H1 (cell line): ENCODE results near the gene EPHA7. TPM values are rescaled to one million over a fixed set of nuclear protein-coding genes. Genes with fewer than 3 reads are reported as not detected.

Experiments
- CTCF ChIA-PET: fragments of 300-600 bp; sonication (Branson Sonifier 250); formaldehyde crosslinking; loops from one replicate; lab custom pipeline; 2021; ENCODE audit not compliant: partially characterized antibody; lab: Charles Lee
- POLR2A ChIA-PET: fragments of 300-600 bp; sonication (Branson Sonifier 250); formaldehyde crosslinking; loops from one replicate; lab custom pipeline; 2021; ENCODE audit warnings: inconsistent platforms; ENCODE audit not compliant: partially characterized antibody; lab: Charles Lee
- DNase-seq, 2 experiments: peaks; one replicate each; pipeline versions ENCODE4 v3.0.0 to v3.0.0-alpha.2; 2010 to 2022; ENCODE audit warnings: low spot score in 2 of 2, low read depth in 1 of 2, mixed read lengths in 1 of 2
- FAIRE-seq: peaks from 2 replicates; lab custom pipeline; 2011; peaks lifted over from hg19 to GRCh38; lab: Jason Lieb, UNC
- H2AFZ ChIP-seq: 2 replicates; pipeline ENCODE4 v1.8.1; 2012; ENCODE audit warnings: low read length, inconsistent platforms
- H2AK5ac ChIP-seq: 2 replicates; pipeline ENCODE4 v1.6.1; 2013; ENCODE audit warnings: low read depth, low read length
- H2BK120ac ChIP-seq: replicated peaks from 2 replicates; pipeline ENCODE3; 2013; ENCODE audit warnings: low read depth, low read length, inconsistent platforms
- H2BK12ac ChIP-seq: 2 replicates; pipeline ENCODE4 v1.6.1; 2013; ENCODE audit warnings: low read depth, low read length
- H2BK15ac ChIP-seq: 2 replicates; pipeline ENCODE4 v1.6.1; 2013; ENCODE audit warnings: low read length
- H2BK20ac ChIP-seq: 2 replicates; pipeline ENCODE4 v1.6.1; 2013; ENCODE audit warnings: low read length
- H2BK5ac ChIP-seq: 2 replicates; pipeline ENCODE4 v1.6.1; 2013; ENCODE audit warnings: low read depth, low read length
- H3K14ac ChIP-seq: 2 replicates; pipeline ENCODE4 v1.6.1; 2013; ENCODE audit warnings: inconsistent platforms; ENCODE audit not compliant: insufficient read length
- H3K18ac ChIP-seq: 2 replicates; pipeline ENCODE4 v1.6.1; 2013; ENCODE audit warnings: low read length; ENCODE audit errors: extremely low read depth
- H3K23ac ChIP-seq: 2 replicates; pipeline ENCODE4 v1.6.1; 2013; ENCODE audit warnings: inconsistent platforms; ENCODE audit not compliant: insufficient read length
- H3K23me2 ChIP-seq: 2 replicates; pipeline ENCODE4 v1.6.1; 2013; ENCODE audit warnings: low read depth, low read length
- H3K27ac ChIP-seq: 2 replicates; pipeline ENCODE4 v1.6.1; 2011; ENCODE audit warnings: low read depth, low read length, inconsistent platforms
- H3K27me3 ChIP-seq, 4 experiments: replicated peaks in 1 of 4; 1 replicate in 1 of 4; 2 replicates in 3 of 4; pipeline versions ENCODE4 v1.6.1 to v1.8.1; 2011 to 2013; ENCODE audit warnings: low read length in 3 of 4, mild to moderate bottlenecking in 3 of 4, inconsistent platforms in 2 of 4, mixed read lengths in 2 of 4, moderate library complexity in 1 of 4; ENCODE audit not compliant: control insufficient read depth in 3 of 4, insufficient read depth in 3 of 4; ENCODE audit errors: extremely low read depth in 1 of 4
- H3K36me3 ChIP-seq, 4 experiments: 2 replicates each; pipeline versions ENCODE4 v1.6.1 to v1.8.1; 2011 to 2013; ENCODE audit warnings: mild to moderate bottlenecking in 4 of 4, low read length in 3 of 4, moderate library complexity in 2 of 4, control low read depth in 1 of 4, inconsistent platforms in 1 of 4; ENCODE audit not compliant: insufficient read depth in 4 of 4, control insufficient read depth in 2 of 4
- H3K4ac ChIP-seq: replicated peaks from 2 replicates; pipeline ENCODE3; 2013; ENCODE audit warnings: low read length, low read depth, mixed read lengths, inconsistent platforms; ENCODE audit not compliant: insufficient read length
- H3K4me1 ChIP-seq, 4 experiments: replicated peaks in 1 of 4; 1 replicate in 1 of 4; 2 replicates in 3 of 4; pipeline versions ENCODE4 v1.6.1 to v1.8.1; 2011 to 2013; ENCODE audit warnings: low read length in 3 of 4, inconsistent platforms in 2 of 4, mixed read lengths in 1 of 4; ENCODE audit not compliant: insufficient read depth in 4 of 4, control insufficient read depth in 3 of 4
- H3K4me2 ChIP-seq, 2 experiments: 2 replicates each; pipeline versions ENCODE4 v1.6.1 to v1.8.1; 2011 to 2013; ENCODE audit warnings: low read depth in 2 of 2, low read length in 2 of 2, control low read depth in 1 of 2, inconsistent platforms in 1 of 2, mild to moderate bottlenecking in 1 of 2; ENCODE audit not compliant: insufficient read depth in 1 of 2
- H3K4me3 ChIP-seq, 4 experiments: fragments of 200-600, 300-600 bp in 1 of 4; sonication (generic), shearing (Covaris generic), sonication (Bioruptor Twin) in 1 of 4; 2 replicates each; pipeline versions ENCODE4 v1.5.1 to v1.8.1; 2011 to 2016; ENCODE audit warnings: low read length in 4 of 4, low read depth in 3 of 4, control low read depth in 2 of 4, inconsistent platforms in 2 of 4, mild to moderate bottlenecking in 2 of 4, mixed read lengths in 1 of 4, moderate library complexity in 1 of 4; ENCODE audit not compliant: insufficient read depth in 2 of 4; ENCODE audit errors: extremely low read depth in 1 of 4
- H3K56ac ChIP-seq: replicated peaks from 2 replicates; pipeline ENCODE3; 2013; ENCODE audit warnings: low read depth, mild to moderate bottlenecking, mixed read lengths, low read length, inconsistent platforms; ENCODE audit not compliant: insufficient read length
- H3K79me1 ChIP-seq: 2 replicates; pipeline ENCODE4 v1.6.1; 2013; ENCODE audit warnings: low read depth, low read length, control low read depth
- H3K79me2 ChIP-seq, 2 experiments: 2 replicates each; pipeline versions ENCODE4 v1.6.1 to v1.8.1; 2012 to 2013; ENCODE audit warnings: low read length in 2 of 2, mild to moderate bottlenecking in 2 of 2, inconsistent platforms in 1 of 2; ENCODE audit not compliant: insufficient read depth in 2 of 2, control insufficient read depth in 1 of 2
- H3K9ac ChIP-seq, 4 experiments: replicated peaks in 1 of 4; 1 replicate in 1 of 4; 2 replicates in 3 of 4; pipeline versions ENCODE4 v1.6.1 to v1.8.1; 2011 to 2013; ENCODE audit warnings: low read depth in 3 of 4, low read length in 3 of 4, control low read depth in 2 of 4, mild to moderate bottlenecking in 2 of 4, moderate library complexity in 2 of 4, inconsistent platforms in 1 of 4; ENCODE audit errors: extremely low read depth in 1 of 4
- H3K9me3 ChIP-seq, 2 experiments: 2 replicates each; pipeline versions ENCODE4 v1.6.1 to v1.8.1; 2012 to 2013; ENCODE audit warnings: mild to moderate bottlenecking in 2 of 2, moderate library complexity in 2 of 2, control low read depth in 1 of 2, inconsistent platforms in 1 of 2, low read depth in 1 of 2, low read length in 1 of 2, mixed read lengths in 1 of 2; ENCODE audit not compliant: insufficient read depth in 2 of 2
- H4K20me1 ChIP-seq, 2 experiments: replicated peaks in 1 of 2; 2 replicates each; pipeline versions ENCODE3 to v1.8.1; 2011 to 2013; ENCODE audit warnings: inconsistent platforms in 2 of 2, low read length in 2 of 2, mild to moderate bottlenecking in 1 of 2; ENCODE audit not compliant: insufficient read depth in 2 of 2, control insufficient read depth in 1 of 2
- H4K5ac ChIP-seq: 2 replicates; pipeline ENCODE4 v1.6.1; 2013; ENCODE audit warnings: low read length, low read depth, mixed read lengths, inconsistent platforms; ENCODE audit not compliant: insufficient read length
- H4K8ac ChIP-seq: 2 replicates; pipeline ENCODE4 v1.8.0; 2013; ENCODE audit warnings: mild to moderate bottlenecking, moderate library complexity, low read length, inconsistent platforms; ENCODE audit not compliant: insufficient read depth; ENCODE audit errors: extremely low read depth
- H4K91ac ChIP-seq: replicated peaks from 2 replicates; pipeline ENCODE3; 2013; ENCODE audit warnings: low read length, mixed read lengths, inconsistent platforms; ENCODE audit not compliant: insufficient read length
- SIX5 ChIP-seq: IDR thresholded peaks from 2 replicates; pipeline ENCODE4 v1.6.1; 2011; ENCODE audit warnings: mild to moderate bottlenecking, low read depth, low read length
- WGBS, 2 experiments: shearing (Covaris generic) in 1 of 2; methylation state at CpG; one replicate each; pipeline versions ENCODE4 v1.1.6 to v1.1.7; 2013 to 2015; ENCODE audit warnings: low lambda C conversion rate in 2 of 2, mixed read lengths in 2 of 2, inconsistent platforms in 1 of 2, low coverage in 1 of 2, missing lambda C conversion rate in 1 of 2; ENCODE audit not compliant: insufficient replicate concordance in 2 of 2, insufficient coverage in 1 of 2, insufficient read length in 1 of 2; ENCODE audit errors: extremely low coverage in 1 of 2, missing lambda C conversion rate in 1 of 2; 5-methylcytosine and 5-hydroxymethylcytosine counted together
- polyA plus RNA-seq, 7 experiments: library from polyadenylated mRNA; depleted of rRNA in 3 of 7; stranded (reverse) in 5 of 7; unstranded in 2 of 7; fragments of >200 nt in 5 of 7; fragments of 200-250 nt in 2 of 7; gene quantifications; 1 replicate in 5 of 7; 2 replicates in 1 of 7; 4 replicates in 1 of 7; pipeline versions ENCODE4 v1.2.1 to v1.2.3, GENCODE V29; 2011 to 2013; ENCODE audit warnings: missing spikeins in 2 of 7, mixed read lengths in 2 of 7
- total RNA-seq: library from RNA; stranded (reverse); fragmentation: NEBNext Ultra II Directional; extraction: Animal tissue kit (Norgen Biotek cat#: 25700); gene quantifications from 2 replicates; pipeline ENCODE4 v1.2.1, GENCODE V29; 2021

The EPHA7 gene
- total and polyA plus RNA-seq, 2 of the 8 experiments (the other 6 are each of a cell fraction or from before 2014, with no cell fraction given): 1.3 to 6.8 TPM

DNA sequence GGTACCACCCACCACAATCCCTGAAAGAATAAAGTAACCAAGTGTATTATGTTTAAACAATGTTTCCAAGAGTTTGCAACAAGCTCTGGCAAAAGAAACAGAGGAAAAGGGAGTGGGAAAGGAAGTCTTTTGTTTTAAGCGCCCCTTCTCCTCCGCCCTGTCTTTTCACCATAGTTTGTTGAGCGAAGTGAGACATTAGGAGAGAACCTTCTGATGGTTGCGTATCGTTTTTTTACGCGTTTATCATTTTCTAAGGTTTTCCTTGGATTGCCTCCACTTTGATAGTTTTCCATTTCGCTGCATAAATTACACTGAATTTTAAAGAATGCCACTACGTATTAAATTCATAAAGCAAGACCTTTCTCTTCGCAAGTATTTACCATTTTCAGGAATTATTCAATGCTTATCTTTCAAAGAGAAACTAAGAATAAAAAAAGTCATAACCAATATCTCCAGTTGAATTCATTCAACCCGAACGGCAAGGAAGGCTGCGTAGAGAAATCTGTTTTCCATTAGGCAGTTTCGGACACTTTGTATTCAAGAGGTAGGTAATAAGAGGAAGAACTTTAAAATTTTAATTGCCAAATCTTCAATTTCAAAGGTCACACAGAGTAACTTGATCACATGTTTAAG, 920 bp upstream of the EPHA7 start:
- no peak overlapping the region for H2BK12ac ChIP-seq
- H3K18ac ChIP-seq: no peak overlapping the region
- no peak overlapping the region for H2BK5ac ChIP-seq
- peaks cover 7 to 17% (median 12%) of the 10 kb centered on the region in 4 experiments; a peak in 6 of 7 replicates for H3K27me3 ChIP-seq
- H2BK15ac ChIP-seq: no peak overlapping the region
- no peak overlapping the region for H4K91ac ChIP-seq
- H3K23me2 ChIP-seq: peaks cover 20% of the 10 kb centered on the region
- no peak overlapping the region for H2BK20ac ChIP-seq
- POLR2A ChIA-PET: interaction anchor here (1.1 to 1.8 kb wide), 3 partner anchors 9 to 657 kb away, joined by 3 to 7 read pairs (median 3); no protein-coding TSS in a partner anchor
- H3K4me1 ChIP-seq: peaks cover 0 to 10% (median 4%) of the 10 kb centered on the region in 4 experiments; a peak in 5 of 7 replicates
- H2BK120ac ChIP-seq: no peak overlapping the region
- CTCF ChIA-PET: interaction anchor here (0.6 to 2.2 kb wide), 3 partner anchors 21 to 609 kb away, joined by 3 to 9 read pairs (median 3); no protein-coding TSS in a partner anchor
- H4K8ac ChIP-seq: no peak overlapping the region
- H3K36me3 ChIP-seq: no peaks in the 10 kb centered on the region
- no peaks in the 10 kb centered on the region for H3K9me3 ChIP-seq
- H3K27ac ChIP-seq: peak overlapping the region; percentile 39
- H4K5ac ChIP-seq: no peak overlapping the region
- no peak for DNase-seq
- no peak overlapping the region for H3K4ac ChIP-seq
- 7% methylated on average over 14 of the region's 14 CpGs; no CpG with 5 or more reads in 1 of the 2 experiments for WGBS, 2 experiments
- no peak overlapping the region for H3K56ac ChIP-seq
- H3K4me3 ChIP-seq: peak overlapping the region; percentile 45 to 88 (median 85)
- no peaks in the 10 kb centered on the region for H3K79me2 ChIP-seq
- H3K9ac ChIP-seq: peak overlapping the region in 3 of 4 experiments; percentile 31 to 61 (median 54); a peak in 6 of 7 replicates
- peak; percentile 68 for FAIRE-seq
- H4K20me1 ChIP-seq: peaks cover 4 to 8% of the 10 kb centered on the region in 2 experiments
- H3K79me1 ChIP-seq: no peaks in the 10 kb centered on the region
- H2AFZ ChIP-seq: peak overlapping the region; percentile 82
- H2AK5ac ChIP-seq: no peak overlapping the region
- peak overlapping the region; percentile 75 to 91 for H3K4me2 ChIP-seq
- no peak overlapping the region for H3K14ac ChIP-seq
- H3K23ac ChIP-seq: no peak overlapping the region
- no peak for TF ChIP-seq SIX5
